ENCODE results near the gene NOXO1.
A peak's percentile ranks its signal among the peaks of the same experiment; 100 is the strongest.

NOXO1 gene

GRCh38 chr16:2009791-2010510 lies 28.7 kb upstream of the NOXO1 start, which contains the start of gene ZNF598:
TSS of gene ZNF598 (minus strand) at chr16:2009821.
- DNase-seq: peak; percentile 74 to 88

- no peak for DNase-seq
Observed at GRCh38 chr16:2009164-2009711, 28.0 kb upstream of the NOXO1 start.

- no peak for DNase-seq
Observed at GRCh38 chr16:2008631-2009163, 27.4 kb upstream of the NOXO1 start.

GRCh38 chr16:2008009-2008526 lies 26.8 kb upstream of the NOXO1 start:
- DNase-seq: no peak

- no peak for DNase-seq
Observed at GRCh38 chr16:2007081-2007836, 26.0 kb upstream of the NOXO1 start.

- no peak for DNase-seq
Observed at GRCh38 chr16:2006317-2006716, 25.0 kb upstream of the NOXO1 start.

GRCh38 chr16:2005646-2006045 lies 24.4 kb upstream of the NOXO1 start:
- DNase-seq: peak in 1 of 2 experiments; percentile 48

- DNase-seq: peak in 1 of 2 experiments; percentile 54
Observed at GRCh38 chr16:2004795-2005517, 23.7 kb upstream of the NOXO1 start.

- peak; percentile 93 to 99 for DNase-seq
Observed at GRCh38 chr16:2003827-2004641, 22.8 kb upstream of the NOXO1 start.

- no peak for DNase-seq
Observed at GRCh38 chr16:2003231-2003826, 22.1 kb upstream of the NOXO1 start.

- no peak for DNase-seq
Observed at GRCh38 chr16:2002406-2003230, 21.3 kb upstream of the NOXO1 start.

GRCh38 chr16:2001456-2002355 lies 20.4 kb upstream of the NOXO1 start:
- no peak for DNase-seq

GRCh38 chr16:2001035-2001434 lies 19.8 kb upstream of the NOXO1 start:
- DNase-seq: no peak

GRCh38 chr16:1999866-2000514 lies 18.7 kb upstream of the NOXO1 start:
- DNase-seq: no peak

- no peak for DNase-seq
Observed at GRCh38 chr16:1998852-1999801, 17.9 kb upstream of the NOXO1 start.

GRCh38 chr16:1998360-1998835 lies 17.1 kb upstream of the NOXO1 start:
- no peak for DNase-seq

Data from NCI-H524 (cell line).